K562 (cell line): ENCODE data around the gene CDC37. TPM values are rescaled to one million over a fixed set of nuclear protein-coding genes. Genes with fewer than 3 reads are reported as not detected.
A peak's percentile ranks its signal among the peaks of the same experiment; 100 is the strongest.

Experiments
- CBX8 ChIP-seq: fragments of 200-600 bp; sonication (generic); IDR thresholded peaks from 2 replicates; pipeline ENCODE4 v1.6.1; 2012; ENCODE audit warnings: borderline replicate concordance, mixed run types, low read depth, mild to moderate bottlenecking, moderate library complexity, mixed read lengths, low read length, control low read depth, inconsistent platforms; ENCODE audit not compliant: poor library complexity, severe bottlenecking; ENCODE audit errors: extremely low read depth
- CCAR2 ChIP-seq: fragments of 200-400 bp; formaldehyde crosslinking; IDR thresholded peaks from 2 replicates; pipeline ENCODE4 v1.6.1; 2017; ENCODE audit warnings: mild to moderate bottlenecking, low read depth, low read length
- DIDO1 ChIP-seq: fragments of 450-650 bp; IDR thresholded peaks from 2 replicates; pipeline ENCODE4 v1.6.1; 2016; ENCODE audit warnings: low read depth, missing biosample characterization, missing genetic modification characterization
- EP300 ChIP-seq: IDR thresholded peaks from 2 replicates; pipeline ENCODE4 v1.6.1; 2012; ENCODE audit warnings: low read length, improper control_type of control experiment
- FOXJ2 ChIP-seq: fragments of 200-800 bp; sonication (Bioruptor generic); IDR thresholded peaks from 2 replicates; pipeline ENCODE4 v1.6.1; 2016; ENCODE audit warnings: missing genetic modification characterization, missing compliant biosample characterization
- ILK ChIP-seq: fragments of 450-650 bp; IDR thresholded peaks from 2 replicates; pipeline ENCODE4 v1.6.1; 2016; ENCODE audit warnings: missing genetic modification characterization, low read depth, mild to moderate bottlenecking, missing compliant biosample characterization, moderate library complexity, borderline replicate concordance
- NBN ChIP-seq: fragments of 450-650 bp; IDR thresholded peaks from 2 replicates; pipeline ENCODE4 v1.6.1; 2016; ENCODE audit warnings: low read depth, mild to moderate bottlenecking
- POU5F1 ChIP-seq: fragments of 150-350 bp; IDR thresholded peaks from 2 replicates; pipeline ENCODE4 v1.6.1; 2014; ENCODE audit warnings: borderline replicate concordance, low read length, low read depth, mild to moderate bottlenecking; ENCODE audit not compliant: partially characterized antibody
- PTTG1 ChIP-seq: fragments of 450-650 bp; IDR thresholded peaks from 2 replicates; pipeline ENCODE4 v1.6.1; 2016; ENCODE audit warnings: low read depth, mild to moderate bottlenecking, missing genetic modification characterization, missing compliant biosample characterization
- RFX5 ChIP-seq: IDR thresholded peaks from 2 replicates; pipeline ENCODE4 v1.6.1; 2011; ENCODE audit warnings: low read depth, mild to moderate bottlenecking, improper control_type of control experiment, low read length
- ZNF79 ChIP-seq: fragments of 250-450 bp; sonication (Bioruptor Pico); IDR thresholded peaks from 2 replicates; pipeline ENCODE4 v1.4.0; 2020; ENCODE audit warnings: low read depth, mild to moderate bottlenecking, moderate library complexity
- polyA plus RNA-seq, 8 experiments: library from polyadenylated mRNA; depleted of rRNA in 4 of 8; stranded (reverse) in 5 of 8; unstranded in 3 of 8; fragments of >200 nt; fragmentation: Nextera tagmentation in 2 of 8; fragmentation: Illumina TruSeq in 1 of 8; extraction: Ambion mirVana in 2 of 8; extraction: Trizol in 1 of 8; gene quantifications; 2 replicates each; pipeline versions ENCODE4 v1.2.1 to v1.2.3, GENCODE V29; 2011 to 2014; ENCODE audit warnings: inconsistent platforms in 1 of 8, missing spikeins in 1 of 8
- total RNA-seq, 7 experiments: library from RNA; depleted of rRNA in 6 of 7; stranded (reverse); fragments of >200 nt in 6 of 7; fragmentation: Illumina TruSeq in 2 of 7; extraction: Trizol in 2 of 7; gene quantifications; 2 replicates each; pipeline versions ENCODE4 v1.2.1 to v1.2.3, GENCODE V29; 2011 to 2021; ENCODE audit warnings: low replicate concordance in 1 of 7
- TF ChIP-seq, protein P1 (sequence below): fragments of 250-450 bp; sonication (Bioruptor Pico); IDR thresholded peaks from 2 replicates; pipeline ENCODE4 v1.4.0; 2020; ENCODE audit warnings: borderline replicate concordance
- TF ChIP-seq, protein P2 (sequence below): fragments of 450-650 bp; IDR thresholded peaks from one replicate; pipeline ENCODE4 v1.6.1; 2018; ENCODE audit warnings: mild to moderate bottlenecking, moderate library complexity; ENCODE audit not compliant: partially characterized antibody
- TF ChIP-seq, protein P3 (sequence below): fragments of 250-450 bp; sonication (Bioruptor Pico); IDR thresholded peaks from 2 replicates; pipeline ENCODE4 v1.4.0; 2020; ENCODE audit warnings: mild to moderate bottlenecking, moderate library complexity
- TF ChIP-seq, protein P4 (sequence below): fragments of 250-450 bp; sonication (Bioruptor Pico); IDR thresholded peaks from 2 replicates; pipeline ENCODE4 v1.5.0; 2021
- TF ChIP-seq, protein P5 (sequence below): fragments of 450-650 bp; formaldehyde crosslinking; IDR thresholded peaks from 2 replicates; pipeline ENCODE4 v1.4.0; 2022; ENCODE audit warnings: missing genetic modification characterization
- TF ChIP-seq, protein P6 (sequence below): sonication (generic); formaldehyde crosslinking; IDR thresholded peaks from 2 replicates; pipeline ENCODE4 v1.5.0; 2020; ENCODE audit warnings: missing genetic modification reagents
- TF ChIP-seq, protein P7 (sequence below), 3 experiments: fragments of 200-800 bp in 1 of 3; sonication (Bioruptor generic) in 1 of 3; sonication (generic) in 1 of 3; formaldehyde crosslinking in 1 of 3; IDR thresholded peaks; 2 replicates each; pipeline versions ENCODE4 v1.6.1 to v1.8.0; 2016 to 2022; ENCODE audit warnings: mild to moderate bottlenecking in 2 of 3, missing compliant biosample characterization in 2 of 3, missing genetic modification characterization in 2 of 3, missing genetic modification reagents in 1 of 3

CDC37 gene
- total and polyA plus RNA-seq, 9 of the 15 experiments (the other 6 are each of a cell fraction or from before 2014, with no cell fraction given) = 6.6 to 538 (median 227) TPM

DNA sequence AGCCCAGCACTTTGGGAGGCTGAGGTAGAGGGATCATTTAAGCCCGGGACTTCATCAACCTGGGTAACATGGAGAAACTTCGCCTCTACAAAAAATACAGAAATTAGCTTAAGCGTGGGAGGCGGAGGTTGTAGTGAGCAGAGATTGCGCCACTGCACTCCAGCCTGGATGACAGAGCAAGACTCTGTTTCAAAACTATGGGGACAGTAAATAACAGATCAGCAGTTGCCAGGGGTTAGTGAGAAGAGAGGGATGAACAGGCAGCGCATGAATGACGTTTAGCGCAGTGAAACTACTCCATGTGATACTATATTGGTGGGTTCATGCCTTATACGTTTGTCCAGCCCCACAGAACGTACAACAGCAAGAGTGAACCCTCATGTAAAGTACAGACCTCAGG, 56.8 kb downstream of the CDC37 start (continued):
- TF ChIP-seq, protein P1, sequence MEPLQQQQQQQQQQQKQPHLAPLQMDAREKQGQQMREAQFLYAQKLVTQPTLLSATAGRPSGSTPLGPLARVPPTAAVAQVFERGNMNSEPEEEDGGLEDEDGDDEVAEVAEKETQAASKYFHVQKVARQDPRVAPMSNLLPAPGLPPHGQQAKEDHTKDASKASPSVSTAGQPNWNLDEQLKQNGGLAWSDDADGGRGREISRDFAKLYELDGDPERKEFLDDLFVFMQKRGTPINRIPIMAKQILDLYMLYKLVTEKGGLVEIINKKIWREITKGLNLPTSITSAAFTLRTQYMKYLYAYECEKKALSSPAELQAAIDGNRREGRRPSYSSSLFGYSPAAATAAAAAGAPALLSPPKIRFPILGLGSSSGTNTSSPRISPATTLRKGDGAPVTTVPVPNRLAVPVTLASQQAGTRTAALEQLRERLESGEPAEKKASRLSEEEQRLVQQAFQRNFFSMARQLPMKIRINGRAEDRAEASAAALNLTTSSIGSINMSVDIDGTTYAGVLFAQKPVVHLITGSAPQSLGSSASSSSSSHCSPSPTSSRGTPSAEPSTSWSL (CRISPR knock-in tag) = no peak
- TF ChIP-seq, protein P2, sequence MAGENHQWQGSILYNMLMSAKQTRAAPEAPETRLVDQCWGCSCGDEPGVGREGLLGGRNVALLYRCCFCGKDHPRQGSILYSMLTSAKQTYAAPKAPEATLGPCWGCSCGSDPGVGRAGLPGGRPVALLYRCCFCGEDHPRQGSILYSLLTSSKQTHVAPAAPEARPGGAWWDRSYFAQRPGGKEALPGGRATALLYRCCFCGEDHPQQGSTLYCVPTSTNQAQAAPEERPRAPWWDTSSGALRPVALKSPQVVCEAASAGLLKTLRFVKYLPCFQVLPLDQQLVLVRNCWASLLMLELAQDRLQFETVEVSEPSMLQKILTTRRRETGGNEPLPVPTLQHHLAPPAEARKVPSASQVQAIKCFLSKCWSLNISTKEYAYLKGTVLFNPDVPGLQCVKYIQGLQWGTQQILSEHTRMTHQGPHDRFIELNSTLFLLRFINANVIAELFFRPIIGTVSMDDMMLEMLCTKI = no peak
- TF ChIP-seq, protein P3, sequence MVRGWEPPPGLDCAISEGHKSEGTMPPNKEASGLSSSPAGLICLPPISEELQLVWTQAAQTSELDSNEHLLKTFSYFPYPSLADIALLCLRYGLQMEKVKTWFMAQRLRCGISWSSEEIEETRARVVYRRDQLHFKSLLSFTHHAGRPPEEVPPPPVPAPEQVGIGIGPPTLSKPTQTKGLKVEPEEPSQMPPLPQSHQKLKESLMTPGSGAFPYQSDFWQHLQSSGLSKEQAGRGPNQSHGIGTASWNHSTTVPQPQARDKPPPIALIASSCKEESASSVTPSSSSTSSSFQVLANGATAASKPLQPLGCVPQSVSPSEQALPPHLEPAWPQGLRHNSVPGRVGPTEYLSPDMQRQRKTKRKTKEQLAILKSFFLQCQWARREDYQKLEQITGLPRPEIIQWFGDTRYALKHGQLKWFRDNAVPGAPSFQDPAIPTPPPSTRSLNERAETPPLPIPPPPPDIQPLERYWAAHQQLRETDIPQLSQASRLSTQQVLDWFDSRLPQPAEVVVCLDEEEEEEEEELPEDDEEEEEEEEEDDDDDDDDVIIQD (CRISPR knock-in tag) = no peak
- TF ChIP-seq NBN (peak; percentile 39; the same call in 1 of the 2 replicates), POU5F1 (no peak), ZNF79 (CRISPR knock-in tag) (no peak), FOXJ2 (tag) (peak; percentile 88), EP300 (0 out of 2 replicates have a peak, but pooled peaks have one; percentile 25), ILK (tag) (no peak), RFX5 (peak; percentile 89), PTTG1 (tag) (no peak), CBX8 (no peak), DIDO1 (tag) (0 out of 2 replicates have a peak, but pooled peaks have one; percentile 18), CCAR2 (no peak)
- TF ChIP-seq, protein P4, sequence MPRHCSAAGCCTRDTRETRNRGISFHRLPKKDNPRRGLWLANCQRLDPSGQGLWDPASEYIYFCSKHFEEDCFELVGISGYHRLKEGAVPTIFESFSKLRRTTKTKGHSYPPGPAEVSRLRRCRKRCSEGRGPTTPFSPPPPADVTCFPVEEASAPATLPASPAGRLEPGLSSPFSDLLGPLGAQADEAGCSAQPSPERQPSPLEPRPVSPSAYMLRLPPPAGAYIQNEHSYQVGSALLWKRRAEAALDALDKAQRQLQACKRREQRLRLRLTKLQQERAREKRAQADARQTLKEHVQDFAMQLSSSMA (CRISPR knock-in tag) = no peak
- TF ChIP-seq, protein P5, sequence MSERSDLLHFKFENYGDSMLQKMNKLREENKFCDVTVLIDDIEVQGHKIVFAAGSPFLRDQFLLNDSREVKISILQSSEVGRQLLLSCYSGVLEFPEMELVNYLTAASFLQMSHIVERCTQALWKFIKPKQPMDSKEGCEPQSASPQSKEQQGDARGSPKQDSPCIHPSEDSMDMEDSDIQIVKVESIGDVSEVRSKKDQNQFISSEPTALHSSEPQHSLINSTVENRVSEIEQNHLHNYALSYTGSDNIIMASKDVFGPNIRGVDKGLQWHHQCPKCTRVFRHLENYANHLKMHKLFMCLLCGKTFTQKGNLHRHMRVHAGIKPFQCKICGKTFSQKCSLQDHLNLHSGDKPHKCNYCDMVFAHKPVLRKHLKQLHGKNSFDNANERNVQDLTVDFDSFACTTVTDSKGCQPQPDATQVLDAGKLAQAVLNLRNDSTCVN (CRISPR knock-in tag) = no peak
- TF ChIP-seq, protein P6, sequence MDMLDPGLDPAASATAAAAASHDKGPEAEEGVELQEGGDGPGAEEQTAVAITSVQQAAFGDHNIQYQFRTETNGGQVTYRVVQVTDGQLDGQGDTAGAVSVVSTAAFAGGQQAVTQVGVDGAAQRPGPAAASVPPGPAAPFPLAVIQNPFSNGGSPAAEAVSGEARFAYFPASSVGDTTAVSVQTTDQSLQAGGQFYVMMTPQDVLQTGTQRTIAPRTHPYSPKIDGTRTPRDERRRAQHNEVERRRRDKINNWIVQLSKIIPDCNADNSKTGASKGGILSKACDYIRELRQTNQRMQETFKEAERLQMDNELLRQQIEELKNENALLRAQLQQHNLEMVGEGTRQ (CRISPR knock-in tag) = no peak
- TF ChIP-seq, protein P7, sequence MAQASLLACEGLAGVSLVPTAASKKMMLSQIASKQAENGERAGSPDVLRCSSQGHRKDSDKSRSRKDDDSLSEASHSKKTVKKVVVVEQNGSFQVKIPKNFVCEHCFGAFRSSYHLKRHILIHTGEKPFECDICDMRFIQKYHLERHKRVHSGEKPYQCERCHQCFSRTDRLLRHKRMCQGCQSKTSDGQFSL (CRISPR knock-in tag; IDR thresholded peaks at IDR 0.05) = no peak
- TF ChIP-seq, protein P7 (tag; IDR thresholded peaks at IDR 0.05) = no peak
